ENCODE data around the gene ZSCAN12.
"Not testable (repeated sequence)": the region's sequence is repeated elsewhere in the genome, so short reads cannot be mapped to it uniquely, and the experiment has no call there.

ZSCAN12 gene

GRCh38 chr6:28399350-28400121 is at the start of gene ZSCAN12:
TSS of gene ZSCAN12 (minus strand) at chr6:28399747. CDS start at chr6:28398405, 1,342 bp downstream.
- peak; percentile 86 for DNase-seq (ENCODE audit: low read depth)

GRCh38 chr6:28449056-28449455 is 49.5 kb upstream of the ZSCAN12 start:
- no peak for DNase-seq (ENCODE audit: low read depth)

GRCh38 chr6:28447512-28447906 is 48.0 kb upstream of the ZSCAN12 start:
- not testable (repeated sequence) for DNase-seq (ENCODE audit: low read depth)

- no peak for DNase-seq (ENCODE audit: low read depth)
These were observed 47.4 kb upstream of the ZSCAN12 start for GRCh38 chr6:28446818-28447511.

- DNase-seq (ENCODE audit: low read depth) = peak; percentile 1
These were observed 45.2 kb upstream of the ZSCAN12 start for GRCh38 chr6:28444759-28445158.

- DNase-seq (ENCODE audit: low read depth) = peak; percentile 87
These were observed 43.7 kb upstream of the ZSCAN12 start, which contains the start of gene ZSCAN23 for GRCh38 chr6:28443112-28443773. TSS of gene ZSCAN23 (minus strand) at chr6:28443491. CDS start at chr6:28436266, 7,225 bp downstream.

GRCh38 chr6:28442586-28442985 is 43.0 kb upstream of the ZSCAN12 start:
- no peak for DNase-seq (ENCODE audit: low read depth)

- no peak for DNase-seq (ENCODE audit: low read depth)
These were observed 36.9 kb upstream of the ZSCAN12 start for GRCh38 chr6:28436404-28436803.

- DNase-seq (ENCODE audit: low read depth) = no peak
These were observed 33.6 kb upstream of the ZSCAN12 start for GRCh38 chr6:28433119-28433518.

- DNase-seq (ENCODE audit: low read depth) = no peak
These were observed 30.2 kb upstream of the ZSCAN12 start for GRCh38 chr6:28429781-28430180.

- no peak for DNase-seq (ENCODE audit: low read depth)
These were observed 26.5 kb upstream of the ZSCAN12 start for GRCh38 chr6:28425944-28426541.

GRCh38 chr6:28424163-28424562 is 24.6 kb upstream of the ZSCAN12 start:
- no peak for DNase-seq (ENCODE audit: low read depth)

- no peak for DNase-seq (ENCODE audit: low read depth)
These were observed 24.0 kb upstream of the ZSCAN12 start for GRCh38 chr6:28423546-28423945.

GRCh38 chr6:28413681-28414080 is 14.1 kb upstream of the ZSCAN12 start:
- no peak for DNase-seq (ENCODE audit: low read depth)

- no peak for DNase-seq (ENCODE audit: low read depth)
These were observed 11.2 kb upstream of the ZSCAN12 start for GRCh38 chr6:28410767-28411166.

- DNase-seq (ENCODE audit: low read depth) = peak; percentile 73
These were observed 8.7 kb upstream of the ZSCAN12 start for GRCh38 chr6:28408076-28408802.

GRCh38 chr6:28407401-28407800 is 7.9 kb upstream of the ZSCAN12 start:
- no peak for DNase-seq (ENCODE audit: low read depth)

GRCh38 chr6:28403923-28404322 is 4.4 kb upstream of the ZSCAN12 start:
- DNase-seq (ENCODE audit: low read depth) = not testable (repeated sequence)

GRCh38 chr6:28402197-28402596 is 2.6 kb upstream of the ZSCAN12 start:
- DNase-seq (ENCODE audit: low read depth) = no peak

- DNase-seq (ENCODE audit: low read depth) = no peak
These were observed 1.6 kb upstream of the ZSCAN12 start for GRCh38 chr6:28401172-28401571.

GRCh38 chr6:28400122-28400451 is 540 bp upstream of the ZSCAN12 start:
- DNase-seq (ENCODE audit: low read depth) = no peak

GRCh38 chr6:28395918-28396317 is 3.6 kb downstream of the ZSCAN12 start:
- DNase-seq (ENCODE audit: low read depth) = no peak
